Measurements from ENCODE around the gene ZC3H4.

Gene ZC3H4

GRCh38 chr19:47122359-47123335 lies 9.1 kb upstream of the ZC3H4 start:
- H3K27ac ChIP-seq, result no peak overlapping the region
- TF ChIP-seq ZFX (IDR thresholded peaks at IDR 0.05) (no peak), CTCF (conservative IDR thresholded peaks at IDR 0.05) (no peak)

- no peak for TF ChIP-seq CTCF (conservative IDR thresholded peaks at IDR 0.05)
- TF ChIP-seq ZFX (IDR thresholded peaks at IDR 0.05), result no peak
These were observed 7.0 kb upstream of the ZC3H4 start for GRCh38 chr19:47120470-47121067.

GRCh38 chr19:47113850-47114651 lies 475 bp upstream of the ZC3H4 start:
- TF ChIP-seq CTCF (conservative IDR thresholded peaks at IDR 0.05), result no peak
- peak overlapping the region; percentile 99 for H3K27ac ChIP-seq

More at GRCh38 chr19:47120470-47121067, 7.0 kb upstream of the ZC3H4 start:
- no peak overlapping the region for H3K27ac ChIP-seq

GRCh38 chr19:47112166-47112996 lies 1.2 kb downstream of the ZC3H4 start:
- H3K27ac ChIP-seq, result peak overlapping the region; percentile 99
- peak; percentile 95 for TF ChIP-seq ZFX (IDR thresholded peaks at IDR 0.05)
- no peak for TF ChIP-seq CTCF (conservative IDR thresholded peaks at IDR 0.05)

GRCh38 chr19:47111682-47112165 lies 1.9 kb downstream of the ZC3H4 start:
- H3K27ac ChIP-seq, result peak overlapping the region; percentile 99
- TF ChIP-seq ZFX (IDR thresholded peaks at IDR 0.05) (no peak), CTCF (conservative IDR thresholded peaks at IDR 0.05) (no peak)

- TF ChIP-seq ZFX (IDR thresholded peaks at IDR 0.05), result no peak
- no peak for TF ChIP-seq CTCF (conservative IDR thresholded peaks at IDR 0.05)
- peak overlapping the region; percentile 99 for H3K27ac ChIP-seq
These were observed 2.5 kb downstream of the ZC3H4 start for GRCh38 chr19:47111006-47111621.

Data from C4-2B (cell line).